A549 treated with GW870086 at 1 μM for 4 hours (cell line): Measurements from ENCODE around the gene ROPN1. TPM values are rescaled to one million over a fixed set of nuclear protein-coding genes. Genes with fewer than 3 reads are reported as not detected.

Experiments used
- total RNA-seq: library from RNA; stranded (reverse); fragments of 200-300 nt; extraction: Qiagen RNA extraction; gene quantifications from 5 replicates; pipeline ENCODE4 v1.2.3, GENCODE V29; 2022; ENCODE audit warnings: low read depth

The ROPN1 gene
- total RNA-seq: not detected in 5 replicates

GRCh38 chr3:123991730-123992588 lies at the start of gene ROPN1:
Gene ROPN1 (minus strand): TSS chr3:123992124. CDS start chr3:123980481, 11,643 bp downstream.

GRCh38 chr3:124033360-124034015 lies 41.6 kb upstream of the ROPN1 start, which contains the start of gene KALRN:
Gene KALRN (plus strand): TSS chr3:124033369.

GRCh38 chr3:123960781-123961507 lies 31.0 kb downstream of the ROPN1 start, which contains the start of gene CCDC14:
Gene CCDC14 (minus strand): TSS chr3:123961229. CDS start chr3:123961173, 56 bp downstream.

Other genes with a start within 250 kb of the ROPN1 start
- gene MYLK, start 107.8 kb downstream of the ROPN1 start, total RNA-seq: 10.5 to 16.3 TPM (median 12.6 TPM) in 5 replicates
- gene CCDC14, start 30.9 kb downstream of the ROPN1 start, total RNA-seq: 12.9 to 22.9 TPM (median 18.3 TPM) in 5 replicates
- 1.8 to 2.8 TPM (median 2.0 TPM) in 5 replicates for gene KALRN, start 41.2 kb upstream of the ROPN1 start, total RNA-seq